Naive thymus-derived CD8-positive, alpha-beta T cell (primary cell): ENCODE results near the gene IREB2. TPM values are rescaled to one million over a fixed set of nuclear protein-coding genes. Genes with fewer than 3 reads are reported as not detected.
"Not testable (repeated sequence)": the region's sequence is repeated elsewhere in the genome, so short reads cannot be mapped to it uniquely, and the experiment has no call there.

ENCODE experiments used
- ATAC-seq, 2 donors: fragments of 150-1000 bp; cut with Tn5 transposase in 1 of 2; sonication (Bioruptor Pico), chemical (Tn5 transposase) in 1 of 2; 1 replicate in 1 of 2; 2 replicates in 1 of 2; pipeline ENCODE4 v1.10.0; 2021; ENCODE audit warnings: mild to moderate bottlenecking in 2 of 2, moderate library complexity in 2 of 2
- POLR2A ChIA-PET: fragments of 350-600 bp; sonication (Branson Sonifier 250); formaldehyde crosslinking; loops from one replicate; lab custom pipeline; 2021; ENCODE audit warnings: antibody characterized with exemption; lab: Charles Lee
- DNase-seq, 10 donors: peaks; one replicate each; pipeline versions ENCODE4 v3.0.0 to v3.0.0-alpha.2; 2020 to 2022
- H3K27ac Mint-ChIP-seq, 10 donors: one replicate each; pipeline ENCODE4 v1.8.0; 2020 to 2022; ENCODE audit warnings: mild to moderate bottlenecking in 10 of 10, mixed read lengths in 10 of 10, moderate library complexity in 4 of 10, inconsistent platforms in 1 of 10
- H3K27me3 Mint-ChIP-seq, 5 donors: one replicate each; pipeline ENCODE4 v1.8.0; 2021 to 2022; ENCODE audit warnings: mixed read lengths in 5 of 5
- H3K36me3 Mint-ChIP-seq, 3 donors: one replicate each; pipeline ENCODE4 v1.8.0; 2020 to 2022; ENCODE audit warnings: mixed read lengths in 3 of 3, mild to moderate bottlenecking in 2 of 3, inconsistent platforms in 1 of 3
- H3K4me1 Mint-ChIP-seq, 4 donors: one replicate each; pipeline ENCODE4 v1.8.0; 2021 to 2022; ENCODE audit warnings: mixed read lengths in 4 of 4
- H3K4me3 Mint-ChIP-seq, 10 donors: one replicate each; pipeline ENCODE4 v1.8.0; 2020 to 2022; ENCODE audit warnings: mild to moderate bottlenecking in 10 of 10, mixed read lengths in 10 of 10, moderate library complexity in 6 of 10, inconsistent platforms in 1 of 10
- H3K9me3 Mint-ChIP-seq, 9 donors: one replicate each; pipeline ENCODE4 v1.8.0; 2020 to 2022; ENCODE audit warnings: mixed read lengths in 9 of 9, mild to moderate bottlenecking in 3 of 9, inconsistent platforms in 1 of 9, moderate library complexity in 1 of 9
- polyA plus RNA-seq, 3 donors: library from polyadenylated mRNA; unstranded; fragments of 300-500 nt; fragmentation: Illumina TruSeq; gene quantifications; one replicate each; pipeline ENCODE4 v1.2.3, GENCODE V29; 2021
- total RNA-seq, 8 experiments: library from RNA in 2 of 8; stranded (reverse) in 2 of 8; gene quantifications; one replicate each; pipeline ENCODE4 v1.2.3 and lab custom pipeline; 2021 to 2026

The IREB2 gene
- total and polyA plus RNA-seq, 5 experiments from 2014 or later, result 15.7 to 77.4 (median 23.1) TPM

DNA sequence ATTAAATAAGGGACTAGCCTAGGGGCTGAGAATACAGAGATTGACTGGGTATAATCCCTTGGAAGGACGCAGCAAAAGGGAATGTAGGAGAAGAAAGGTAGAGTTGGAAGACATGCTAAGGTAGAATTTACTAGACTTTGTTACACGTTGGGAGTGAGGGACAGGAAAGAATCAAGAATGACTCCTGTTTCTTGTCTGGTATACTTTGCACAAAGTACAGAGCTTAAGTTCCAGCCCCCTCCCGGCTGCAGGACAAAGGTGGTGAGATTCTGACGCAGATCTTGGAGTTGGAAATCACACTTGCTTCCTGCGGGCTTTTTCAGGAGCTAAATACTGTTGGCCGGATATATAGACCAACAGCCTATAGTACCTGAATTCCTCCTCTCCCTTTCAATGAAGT, 70.3 kb downstream of the IREB2 start:
- H3K4me3 Mint-ChIP-seq, result peak overlapping the region; percentile 86 to 98 (median 94)
- peaks cover 0 to 2% (median 0%) of the 10 kb centered on the region in 3 donors for H3K36me3 Mint-ChIP-seq
- POLR2A ChIA-PET, result interaction anchor here (0.7 to 2.0 kb wide), 4 partner anchors 32 to 116 kb away, joined by 3 to 11 read pairs (median 4); partner anchors contain the start of genes IREB2 and PSMA4
- peaks cover 0 to 7% (median 0%) of the 10 kb centered on the region in 5 donors for H3K27me3 Mint-ChIP-seq
- H3K9me3 Mint-ChIP-seq, result no peaks in the 10 kb centered on the region
- no peak for DNase-seq
- peaks cover 10 to 29% (median 24%) of the 10 kb centered on the region in 4 donors for H3K4me1 Mint-ChIP-seq
- H3K27ac Mint-ChIP-seq, result peak overlapping the region in 9 of 10 donors; percentile 28 to 88 (median 82)
- ATAC-seq, result no peak

- Mint-ChIP-seq H3K4me3 (peak overlapping the region in 6 of 10 donors; percentile 10 to 64 (median 32)), H3K27me3 (peaks cover 0 to 7% (median 0%) of the 10 kb centered on the region in 5 donors), H3K4me1 (peaks cover 10 to 29% (median 24%) of the 10 kb centered on the region in 4 donors), H3K9me3 (no peaks in the 10 kb centered on the region), H3K36me3 (peaks cover 0 to 4% (median 0%) of the 10 kb centered on the region in 3 donors), H3K27ac (peak overlapping the region in 1 of 10 donors; percentile 11)
- DNase-seq (no peak), ATAC-seq (no peak)
- POLR2A ChIA-PET, result interaction anchor here (1.0 to 2.0 kb wide), 2 partner anchors 31 to 72 kb away, joined by 3 to 11 read pairs; partner anchors contain the start of genes IREB2 and PSMA4
These were observed 71.8 kb downstream of the IREB2 start for GRCh38 chr15:78509726-78510312.

GRCh38 chr15:78520035-78520434, 82.0 kb downstream of the IREB2 start:
- H3K4me3 Mint-ChIP-seq, ATAC-seq, H3K27me3 Mint-ChIP-seq, H3K27ac Mint-ChIP-seq, DNase-seq, POLR2A ChIA-PET, H3K9me3 Mint-ChIP-seq, H3K4me1 Mint-ChIP-seq: not testable (repeated sequence)
- H3K36me3 Mint-ChIP-seq, result peaks cover 0 to 21% (median 10%) of the 10 kb centered on the region in 3 donors

DNA sequence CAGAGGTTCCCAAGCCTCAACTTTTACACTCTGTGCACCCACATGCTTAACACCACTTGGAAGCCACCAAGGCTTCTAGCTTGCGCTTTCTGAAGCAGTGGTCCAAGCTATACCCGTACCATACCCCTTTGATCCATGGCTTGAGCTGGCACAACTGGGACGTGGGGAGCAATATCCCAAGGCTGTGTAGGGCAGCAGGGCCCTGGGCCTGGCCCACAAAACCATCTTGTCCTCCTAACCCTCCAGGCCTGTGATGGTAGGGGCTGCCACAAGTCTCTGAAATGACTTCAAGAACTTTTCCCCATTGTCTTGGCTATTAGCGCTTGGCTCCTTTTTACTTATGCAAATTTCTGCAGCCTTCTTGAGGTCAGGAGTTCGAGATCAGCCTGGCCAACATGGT, 86.2 kb downstream of the IREB2 start:
- Mint-ChIP-seq H3K4me3 (no peak overlapping the region), H3K27ac (no peak overlapping the region), H3K4me1 (no peaks in the 10 kb centered on the region), H3K36me3 (peaks cover 0 to 13% (median 3%) of the 10 kb centered on the region in 3 donors), H3K27me3 (peaks cover 0 to 1% (median 0%) of the 10 kb centered on the region in 5 donors), H3K9me3 (no peaks in the 10 kb centered on the region)
- POLR2A ChIA-PET, result interaction anchor here (0.6 kb wide), 1 partner anchor 33 kb away, joined by 5 read pairs; no protein-coding TSS in a partner anchor
- no peak for ATAC-seq
- DNase-seq, result no peak

GRCh38 chr15:78527325-78527724, 89.3 kb downstream of the IREB2 start:
- POLR2A ChIA-PET, result no interaction called here

DNA sequence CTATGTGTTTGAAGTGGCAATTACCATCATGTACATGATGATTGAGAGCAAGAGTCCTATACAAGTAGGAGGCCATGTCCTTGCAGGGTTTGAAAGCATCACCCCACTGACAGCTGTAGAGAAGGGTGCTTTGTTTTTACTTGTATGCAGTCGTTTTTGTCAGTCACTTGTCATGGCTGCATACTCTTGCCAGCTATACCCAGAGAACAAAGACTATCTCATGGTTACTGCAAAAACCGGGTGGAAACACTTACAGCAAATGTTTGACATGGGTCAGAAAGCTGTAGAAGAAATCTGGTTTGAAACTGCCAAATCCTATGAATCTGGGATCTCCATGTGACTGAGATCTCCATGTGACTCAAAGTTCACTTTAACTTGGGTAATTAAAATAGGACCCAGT, 95.3 kb downstream of the IREB2 start:
- DNase-seq, result no peak
- Mint-ChIP-seq H3K4me1 (no peaks in the 10 kb centered on the region), H3K36me3 (no peaks in the 10 kb centered on the region), H3K4me3 (no peak overlapping the region), H3K27ac (no peak overlapping the region), H3K9me3 (no peaks in the 10 kb centered on the region), H3K27me3 (no peaks in the 10 kb centered on the region)
- POLR2A ChIA-PET, result no interaction called here
- ATAC-seq, result no peak

More at GRCh38 chr15:78527325-78527724, 89.3 kb downstream of the IREB2 start:
- Mint-ChIP-seq H3K9me3 (no peaks in the 10 kb centered on the region), H3K27ac (no peak overlapping the region), H3K4me1 (no peaks in the 10 kb centered on the region), H3K36me3 (peaks cover 0 to 13% (median 3%) of the 10 kb centered on the region in 3 donors), H3K4me3 (no peak overlapping the region), H3K27me3 (peaks cover 0 to 1% (median 0%) of the 10 kb centered on the region in 5 donors)
- ATAC-seq, result no peak
- DNase-seq, result no peak

DNA sequence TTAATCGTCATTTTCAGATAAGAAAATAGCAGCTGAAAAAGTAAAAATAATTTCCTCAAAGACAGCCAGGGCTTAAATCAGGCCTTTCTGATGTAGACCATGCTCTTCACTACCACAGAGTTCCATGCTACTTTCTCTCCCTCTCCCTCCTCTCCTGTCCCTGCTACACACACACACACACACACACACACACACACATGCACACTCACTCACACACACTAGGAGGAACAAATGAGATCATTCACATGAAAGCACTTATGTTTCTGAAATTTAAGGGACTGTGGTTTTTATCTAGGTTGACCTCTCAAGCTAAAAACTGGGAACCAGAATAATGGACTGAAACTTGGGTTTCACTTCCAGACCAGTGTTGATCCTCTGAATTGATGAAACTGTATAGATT, 98.1 kb downstream of the IREB2 start:
- no peaks in the 10 kb centered on the region for H3K27me3 Mint-ChIP-seq
- H3K27ac Mint-ChIP-seq, result no peak overlapping the region
- H3K4me1 Mint-ChIP-seq, result peaks cover 4 to 8% (median 6%) of the 10 kb centered on the region in 4 donors
- peaks cover 0 to 4% (median 0%) of the 10 kb centered on the region in 3 donors for H3K36me3 Mint-ChIP-seq
- ATAC-seq (no peak), DNase-seq (no peak)
- H3K4me3 Mint-ChIP-seq, result no peak overlapping the region
- POLR2A ChIA-PET, result interaction anchor here (0.6 to 0.7 kb wide), 2 partner anchors 14 to 389 kb away, joined by 3 read pairs; no protein-coding TSS in a partner anchor
- H3K9me3 Mint-ChIP-seq, result no peaks in the 10 kb centered on the region

DNA sequence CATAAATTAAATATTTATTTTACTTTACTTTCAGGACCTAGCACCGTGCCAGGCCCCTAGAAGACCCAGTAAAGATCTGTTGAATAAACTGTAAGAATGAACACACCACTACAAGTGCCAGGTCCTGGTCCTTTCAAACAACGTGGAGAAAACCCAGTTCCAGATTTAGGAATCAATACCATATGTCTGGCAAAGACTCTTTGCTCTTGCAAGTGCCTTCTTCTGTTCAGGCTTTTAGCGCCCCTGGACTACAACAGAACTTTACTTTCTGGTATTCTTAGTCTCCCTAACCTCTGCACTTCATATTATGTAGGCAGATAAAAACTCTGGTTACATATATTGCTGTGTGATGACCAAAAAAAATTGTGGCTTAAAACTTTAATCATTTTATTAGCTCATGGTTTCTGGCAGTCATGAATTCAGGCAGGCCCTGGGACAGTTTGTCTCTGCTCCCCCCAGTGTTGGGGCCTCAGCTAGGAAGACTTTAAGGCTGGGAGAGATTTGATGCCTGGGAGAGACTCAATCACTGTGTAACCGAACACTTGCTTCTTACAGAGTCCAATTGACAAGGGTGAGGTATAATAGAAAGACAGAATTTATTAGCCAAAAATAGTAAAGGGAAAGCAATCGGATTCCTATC, 99.4 kb downstream of the IREB2 start:
- DNase-seq (no peak), ATAC-seq (no peak)
- Mint-ChIP-seq H3K27ac (no peak overlapping the region), H3K27me3 (no peaks in the 10 kb centered on the region), H3K9me3 (no peaks in the 10 kb centered on the region), H3K4me1 (peaks cover 11 to 20% (median 18%) of the 10 kb centered on the region in 4 donors), H3K36me3 (peaks cover 0 to 8% (median 4%) of the 10 kb centered on the region in 3 donors), H3K4me3 (no peak overlapping the region)
- POLR2A ChIA-PET, result no interaction called here

DNA sequence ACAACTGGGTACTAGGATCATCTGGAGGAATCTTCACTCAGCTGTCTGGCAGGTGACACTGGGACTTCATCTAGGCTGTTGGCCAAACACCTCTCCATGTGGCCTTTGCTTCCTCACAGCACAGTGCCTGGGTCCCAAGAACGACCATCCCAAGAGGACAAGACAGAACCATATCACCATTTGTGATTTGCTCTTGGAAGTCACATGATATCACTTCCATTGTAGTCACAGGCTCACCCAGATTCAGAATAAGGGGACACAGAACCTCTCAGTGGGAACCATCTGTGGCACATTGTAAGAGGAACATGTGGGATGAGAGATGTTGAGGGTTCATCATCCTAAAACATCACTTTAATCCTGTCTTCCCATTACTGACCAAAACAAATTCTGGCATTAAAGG, 100.3 kb downstream of the IREB2 start:
- DNase-seq (no peak), ATAC-seq (no peak)
- Mint-ChIP-seq H3K36me3 (peaks cover 4 to 18% (median 4%) of the 10 kb centered on the region in 3 donors), H3K27ac (peak overlapping the region in 6 of 10 donors; percentile 9 to 99 (median 98)), H3K4me1 (peaks cover 12 to 29% (median 26%) of the 10 kb centered on the region in 4 donors), H3K4me3 (peak overlapping the region in 7 of 10 donors; percentile 1 to 97 (median 59)), H3K27me3 (no peaks in the 10 kb centered on the region), H3K9me3 (no peaks in the 10 kb centered on the region)
- POLR2A ChIA-PET, result no interaction called here

GRCh38 chr15:78539464-78540140, 101.6 kb downstream of the IREB2 start:
- peaks cover 4 to 28% (median 4%) of the 10 kb centered on the region in 3 donors for H3K36me3 Mint-ChIP-seq
- peaks cover 12 to 31% (median 28%) of the 10 kb centered on the region in 4 donors for H3K4me1 Mint-ChIP-seq
- POLR2A ChIA-PET, result interaction anchor here (0.8 to 2.0 kb wide), 7 partner anchors 9 to 391 kb away, joined by 3 to 31 read pairs (median 7); partner anchors contain the start of genes CHRNA5, IREB2 and MORF4L1
- H3K27me3 Mint-ChIP-seq, DNase-seq, ATAC-seq, H3K9me3 Mint-ChIP-seq: not testable (repeated sequence)
- H3K27ac Mint-ChIP-seq, result peak overlapping the region; percentile 98 to 100 (median 99)
- peak overlapping the region; percentile 87 to 99 (median 96) for H3K4me3 Mint-ChIP-seq

- ATAC-seq (peak; percentile 87), DNase-seq (peak; percentile 85 to 99 (median 94))
- H3K4me1 Mint-ChIP-seq, result peaks cover 12 to 33% (median 28%) of the 10 kb centered on the region in 4 donors
- peak within 1 kb of the TSS; percentile 87 to 99 (median 96) for H3K4me3 Mint-ChIP-seq
- POLR2A ChIA-PET, result interaction anchor here (0.6 to 2.0 kb wide), 11 partner anchors 10 to 392 kb away, joined by 3 to 31 read pairs (median 5); partner anchors contain the start of genes CHRNA5, IREB2, MORF4L1 and SKIC8
- peaks cover 4 to 33% (median 4%) of the 10 kb centered on the region in 3 donors for H3K36me3 Mint-ChIP-seq
- H3K27me3 Mint-ChIP-seq, result no peaks in the 10 kb centered on the region
- H3K27ac Mint-ChIP-seq, result peak within 1 kb of the TSS; percentile 98 to 100 (median 99)
- H3K9me3 Mint-ChIP-seq, result no peaks in the 10 kb centered on the region
These were observed 102.3 kb downstream of the IREB2 start, which contains the start of gene PSMA4 for GRCh38 chr15:78540141-78540870. Gene PSMA4, plus strand, starts transcription at chr15:78540444. Its CDS starts 1,484 bp downstream, at chr15:78541928.
